SK-N-MC (cell line): ENCODE results near the gene LMTK2.

Source experiments
- DNase-seq: peaks from one replicate; pipeline ENCODE4 v3.0.0-alpha.2; 2011; ENCODE audit warnings: low read depth, low spot score
- H3K27ac ChIP-seq: fragments of 200-600 bp; sonication (generic); 2 replicates; pipeline ENCODE4 v1.5.1; 2016; ENCODE audit warnings: mixed run types
- H3K36me3 ChIP-seq: fragments of 200-600 bp; sonication (generic); 2 replicates; pipeline ENCODE4 v1.6.1; 2017; ENCODE audit warnings: antibody characterized with exemption, low read length, mixed read lengths; ENCODE audit not compliant: insufficient read depth
- H3K4me3 ChIP-seq: fragments of 200-600 bp; sonication (generic); 2 replicates; pipeline ENCODE4 v1.5.1; 2016
- H3K9ac ChIP-seq: fragments of 200-600 bp; sonication (generic); 2 replicates; pipeline ENCODE4 v1.8.0; 2017; ENCODE audit warnings: mixed run types, mixed read lengths; ENCODE audit not compliant: insufficient read length
- H3K9me3 ChIP-seq: fragments of 200-600 bp; sonication (generic); 2 replicates; pipeline ENCODE4 v1.6.1; 2017; ENCODE audit warnings: low read depth, mild to moderate bottlenecking, antibody characterized with exemption, low read length, moderate library complexity, mixed read lengths
- EZH2 ChIP-seq: fragments of 200-600 bp; sonication (generic); IDR thresholded peaks from one replicate; pipeline ENCODE4 v1.6.1; 2017; ENCODE audit warnings: antibody characterized with exemption
- FOXP2 ChIP-seq: optimal IDR thresholded peaks from 2 replicates; pipeline ENCODE3; 2011; ENCODE audit warnings: mild to moderate bottlenecking, moderate library complexity; ENCODE audit not compliant: insufficient read depth; ENCODE audit errors: extremely low read length, control extremely low read depth
- POLR2AphosphoS5 ChIP-seq: IDR thresholded peaks from 2 replicates; pipeline ENCODE4 v1.6.1; 2012; ENCODE audit warnings: mild to moderate bottlenecking, low read depth, low read length, borderline replicate concordance

The LMTK2 gene

GRCh38 chr7:98211676-98212531 lies 105.2 kb downstream of the LMTK2 start:
- no peak for DNase-seq

GRCh38 chr7:98212532-98213041 lies 105.9 kb downstream of the LMTK2 start:
- no peak overlapping the region for H3K4me3 ChIP-seq
- H3K36me3 ChIP-seq, result no peaks in the 10 kb centered on the region
- no peak overlapping the region for H3K27ac ChIP-seq
- no peak for DNase-seq
- H3K9ac ChIP-seq, result no peak overlapping the region
- TF ChIP-seq FOXP2 (no peak), POLR2AphosphoS5 (no peak), EZH2 (no peak)
- H3K9me3 ChIP-seq, result no peaks in the 10 kb centered on the region

More at GRCh38 chr7:98211676-98212531, 105.2 kb downstream of the LMTK2 start:
- H3K36me3 ChIP-seq, result peaks cover under 1% of the 10 kb centered on the region; the same call in 1 of the 2 replicates
- no peak for TF ChIP-seq POLR2AphosphoS5
- no peak for TF ChIP-seq EZH2
- TF ChIP-seq FOXP2, result no peak
- no peak overlapping the region for H3K27ac ChIP-seq
- no peaks in the 10 kb centered on the region for H3K9me3 ChIP-seq
- H3K9ac ChIP-seq, result no peak overlapping the region
- no peak overlapping the region for H3K4me3 ChIP-seq

GRCh38 chr7:98213296-98213887 lies 106.7 kb downstream of the LMTK2 start:
- no peak overlapping the region for H3K27ac ChIP-seq
- DNase-seq, result no peak
- H3K36me3 ChIP-seq, result no peaks in the 10 kb centered on the region
- H3K9ac ChIP-seq, result no peak overlapping the region
- TF ChIP-seq EZH2 (no peak), FOXP2 (no peak), POLR2AphosphoS5 (no peak)
- no peak overlapping the region for H3K4me3 ChIP-seq
- no peaks in the 10 kb centered on the region for H3K9me3 ChIP-seq

- no peak for TF ChIP-seq POLR2AphosphoS5
- no peak for TF ChIP-seq FOXP2
- no peak for TF ChIP-seq EZH2
- no peak overlapping the region for H3K4me3 ChIP-seq
- DNase-seq, result no peak
- no peak overlapping the region for H3K9ac ChIP-seq
- no peak overlapping the region for H3K27ac ChIP-seq
- H3K36me3 ChIP-seq, result no peaks in the 10 kb centered on the region
- no peaks in the 10 kb centered on the region for H3K9me3 ChIP-seq
Observed at GRCh38 chr7:98213888-98214810, 107.5 kb downstream of the LMTK2 start.

GRCh38 chr7:98214811-98215321 lies 108.2 kb downstream of the LMTK2 start:
- no peak overlapping the region for H3K27ac ChIP-seq
- TF ChIP-seq POLR2AphosphoS5 (no peak), EZH2 (no peak), FOXP2 (no peak)
- no peaks in the 10 kb centered on the region for H3K9me3 ChIP-seq
- H3K4me3 ChIP-seq, result no peak overlapping the region
- H3K36me3 ChIP-seq, result no peaks in the 10 kb centered on the region
- no peak for DNase-seq
- H3K9ac ChIP-seq, result no peak overlapping the region

- Histone ChIP-seq H3K9ac (no peak overlapping the region), H3K4me3 (no peak overlapping the region), H3K27ac (no peak overlapping the region), H3K9me3 (no peaks in the 10 kb centered on the region), H3K36me3 (no peaks in the 10 kb centered on the region)
- TF ChIP-seq FOXP2 (no peak), EZH2 (no peak), POLR2AphosphoS5 (no peak)
- DNase-seq, result no peak
Observed at GRCh38 chr7:98215561-98216495, 109.2 kb downstream of the LMTK2 start.
